Astrocyte of the spinal cord (primary cell): ENCODE data around the gene ARIH1.

ENCODE experiments used
- DNase-seq: peaks from one replicate; pipeline ENCODE4 v3.0.0; 2011; ENCODE audit warnings: low read depth, low spot score
- H3K4me3 ChIP-seq: 2 replicates; pipeline ENCODE4 v1.5.1; 2011; ENCODE audit warnings: low read depth, mild to moderate bottlenecking, low read length, moderate library complexity
- in situ Hi-C: cut with HindIII; loops from 2 replicates; pipeline ENCODE4 v1.10.0; 2017; ENCODE audit warnings: low sequenced_read_pairs
- TF ChIP-seq, protein P1 (sequence below): IDR thresholded peaks from 2 replicates; pipeline ENCODE4 v1.5.1; 2012; ENCODE audit warnings: low read depth, mild to moderate bottlenecking, low read length, inconsistent platforms

The ARIH1 gene

GRCh38 chr15:72585025-72585424, 110.9 kb downstream of the ARIH1 start:
- in situ Hi-C loops = no loop called here
- TF ChIP-seq, protein P1, sequence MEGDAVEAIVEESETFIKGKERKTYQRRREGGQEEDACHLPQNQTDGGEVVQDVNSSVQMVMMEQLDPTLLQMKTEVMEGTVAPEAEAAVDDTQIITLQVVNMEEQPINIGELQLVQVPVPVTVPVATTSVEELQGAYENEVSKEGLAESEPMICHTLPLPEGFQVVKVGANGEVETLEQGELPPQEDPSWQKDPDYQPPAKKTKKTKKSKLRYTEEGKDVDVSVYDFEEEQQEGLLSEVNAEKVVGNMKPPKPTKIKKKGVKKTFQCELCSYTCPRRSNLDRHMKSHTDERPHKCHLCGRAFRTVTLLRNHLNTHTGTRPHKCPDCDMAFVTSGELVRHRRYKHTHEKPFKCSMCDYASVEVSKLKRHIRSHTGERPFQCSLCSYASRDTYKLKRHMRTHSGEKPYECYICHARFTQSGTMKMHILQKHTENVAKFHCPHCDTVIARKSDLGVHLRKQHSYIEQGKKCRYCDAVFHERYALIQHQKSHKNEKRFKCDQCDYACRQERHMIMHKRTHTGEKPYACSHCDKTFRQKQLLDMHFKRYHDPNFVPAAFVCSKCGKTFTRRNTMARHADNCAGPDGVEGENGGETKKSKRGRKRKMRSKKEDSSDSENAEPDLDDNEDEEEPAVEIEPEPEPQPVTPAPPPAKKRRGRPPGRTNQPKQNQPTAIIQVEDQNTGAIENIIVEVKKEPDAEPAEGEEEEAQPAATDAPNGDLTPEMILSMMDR = no peak
- H3K4me3 ChIP-seq = no peak overlapping the region
- no peak for DNase-seq

DNA sequence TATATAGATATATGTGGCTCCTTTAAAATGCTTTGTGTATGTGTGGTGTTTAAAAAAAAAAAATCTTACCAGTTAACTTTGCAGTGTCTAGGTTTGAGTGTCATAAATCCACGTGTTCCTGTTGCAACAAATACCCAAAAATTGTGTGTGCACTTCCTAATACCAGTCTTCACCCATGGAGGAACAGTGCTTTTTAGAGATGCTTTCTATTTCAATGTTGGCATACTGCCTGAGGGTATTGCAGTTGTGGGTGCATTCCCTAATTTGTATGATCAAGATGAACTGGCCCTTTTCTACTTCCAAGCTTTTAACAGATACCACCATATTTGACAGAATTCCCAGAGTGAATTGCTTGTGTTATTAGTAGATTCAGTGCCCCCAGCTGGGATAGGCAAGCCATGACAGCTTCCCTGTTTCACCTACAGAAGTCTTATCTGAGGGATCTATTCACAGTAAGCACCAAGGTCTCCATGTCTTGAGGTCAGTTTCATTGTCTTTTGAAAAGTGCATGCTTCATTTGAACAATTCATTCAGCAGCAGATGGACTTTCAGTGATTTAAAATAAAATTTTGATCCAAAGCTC, 111.4 kb downstream of the ARIH1 start:
- TF ChIP-seq, protein P1 = peak; percentile 51
- H3K4me3 ChIP-seq = no peak overlapping the region
- in situ Hi-C loops = no loop called here
- peak; percentile 45 for DNase-seq

GRCh38 chr15:72588096-72588495, 114.0 kb downstream of the ARIH1 start:
- TF ChIP-seq, protein P1 = no peak
- in situ Hi-C loops = no loop called here
- DNase-seq = no peak
- no peak overlapping the region for H3K4me3 ChIP-seq

- no peak for DNase-seq
- in situ Hi-C loops = no loop called here
- no peak overlapping the region for H3K4me3 ChIP-seq
- TF ChIP-seq, protein P1 = no peak
These were observed 116.3 kb downstream of the ARIH1 start for GRCh38 chr15:72590427-72590826.

- in situ Hi-C loops = no loop called here
- peak; percentile 56 for DNase-seq
- H3K4me3 ChIP-seq = no peak overlapping the region
- TF ChIP-seq, protein P1 = no peak
These were observed 117.2 kb downstream of the ARIH1 start for GRCh38 chr15:72591361-72591760.

- no peak for DNase-seq
- in situ Hi-C loops = no loop called here
- TF ChIP-seq, protein P1 = no peak
- no peak overlapping the region for H3K4me3 ChIP-seq
These were observed 118.0 kb downstream of the ARIH1 start for GRCh38 chr15:72592097-72592496.

DNA sequence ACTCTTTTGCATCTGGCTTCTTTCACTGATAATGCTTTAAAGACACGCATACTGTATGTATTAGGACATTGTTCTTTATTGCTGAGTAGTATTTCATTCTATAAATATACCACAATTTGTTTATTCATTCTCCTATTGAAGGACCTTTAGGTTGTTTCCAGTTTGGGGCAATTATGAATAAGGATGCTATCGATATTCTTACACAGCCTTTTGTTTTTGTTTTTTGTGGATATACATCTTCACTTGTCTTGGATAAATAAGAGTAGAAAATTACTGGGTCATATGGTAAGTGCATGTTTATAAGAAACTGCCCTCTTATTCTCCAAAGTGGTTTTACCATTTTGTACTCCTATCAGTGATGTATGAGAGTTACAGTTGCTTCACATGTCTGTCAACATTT, 118.5 kb downstream of the ARIH1 start:
- TF ChIP-seq, protein P1 = no peak
- H3K4me3 ChIP-seq = no peak overlapping the region
- in situ Hi-C loops = no loop called here
- no peak for DNase-seq
